ENCODE results near the gene ATP8B1. TPM values are rescaled to one million over a fixed set of nuclear protein-coding genes. Genes with fewer than 3 reads are reported as not detected.

The ATP8B1 gene
- total and polyA plus RNA-seq, 9 of the 15 experiments (the other 6 are each of a cell fraction or from before 2014, with no cell fraction given), result 0.01 to 0.22 (median 0.03) TPM; not detected in 3

DNA sequence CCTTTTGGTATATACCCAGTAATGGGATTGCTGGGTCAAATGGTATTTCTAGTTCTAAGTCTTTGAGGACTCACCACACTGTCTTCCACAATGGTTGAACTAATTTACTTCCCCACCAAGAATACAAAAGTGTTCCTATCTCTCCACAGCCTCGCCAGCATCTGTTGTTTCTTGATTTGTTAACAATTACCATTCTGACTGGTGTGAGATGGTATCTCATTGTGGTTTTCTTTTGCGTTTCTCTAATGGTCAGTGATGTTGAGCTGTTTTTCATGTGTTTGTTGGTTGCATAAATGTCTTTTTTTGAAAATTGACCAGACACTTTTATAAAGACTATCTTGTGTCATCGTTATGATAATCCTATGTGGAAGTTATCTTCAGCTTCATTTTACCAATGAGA is 16.0 kb upstream of the ATP8B1 start (continued):
- TF ChIP-seq GABPB1 (CRISPR knock-in tag; IDR thresholded peaks at IDR 0.05) (no peak), NCOA6 (IDR thresholded peaks at IDR 0.05) (no peak), HDGF (IDR thresholded peaks at IDR 0.05) (no peak), CEBPB (tag; IDR thresholded peaks at IDR 0.05) (no peak), TEAD4 (IDR thresholded peaks at IDR 0.05; ENCODE audit: low read length) (peak; percentile 60; the same call in 1 of the 2 replicates), TEAD4 (CRISPR knock-in tag; IDR thresholded peaks at IDR 0.05; ENCODE audit: borderline replicate concordance) (no peak), ZNF76 (CRISPR knock-in tag; IDR thresholded peaks at IDR 0.05; ENCODE audit: borderline replicate concordance) (no peak), ZNF124 (CRISPR knock-in tag; IDR thresholded peaks at IDR 0.05) (no peak), STAG1 (CRISPR knock-in tag; IDR thresholded peaks at IDR 0.05; ENCODE audit: borderline replicate concordance) (no peak), SAFB (IDR thresholded peaks at IDR 0.05; ENCODE audit: borderline replicate concordance, low read depth, low read length) (no peak), PML (IDR thresholded peaks at IDR 0.05; ENCODE audit: low read length) (no peak), ZFPM2 (CRISPR knock-in tag; IDR thresholded peaks at IDR 0.05) (no peak), GTF2F1 (IDR thresholded peaks at IDR 0.05; ENCODE audit: low read depth, low read length) (no peak), ZNF212 (CRISPR knock-in tag; IDR thresholded peaks at IDR 0.05) (no peak), HDAC2 (IDR thresholded peaks at IDR 0.05) (no peak), ILK (tag; IDR thresholded peaks at IDR 0.05; ENCODE audit: borderline replicate concordance, low read depth) (no peak), SMAD3 (CRISPR knock-in tag; conservative IDR thresholded peaks at IDR 0.05) (no peak)
- TF ChIP-seq, protein P1, sequence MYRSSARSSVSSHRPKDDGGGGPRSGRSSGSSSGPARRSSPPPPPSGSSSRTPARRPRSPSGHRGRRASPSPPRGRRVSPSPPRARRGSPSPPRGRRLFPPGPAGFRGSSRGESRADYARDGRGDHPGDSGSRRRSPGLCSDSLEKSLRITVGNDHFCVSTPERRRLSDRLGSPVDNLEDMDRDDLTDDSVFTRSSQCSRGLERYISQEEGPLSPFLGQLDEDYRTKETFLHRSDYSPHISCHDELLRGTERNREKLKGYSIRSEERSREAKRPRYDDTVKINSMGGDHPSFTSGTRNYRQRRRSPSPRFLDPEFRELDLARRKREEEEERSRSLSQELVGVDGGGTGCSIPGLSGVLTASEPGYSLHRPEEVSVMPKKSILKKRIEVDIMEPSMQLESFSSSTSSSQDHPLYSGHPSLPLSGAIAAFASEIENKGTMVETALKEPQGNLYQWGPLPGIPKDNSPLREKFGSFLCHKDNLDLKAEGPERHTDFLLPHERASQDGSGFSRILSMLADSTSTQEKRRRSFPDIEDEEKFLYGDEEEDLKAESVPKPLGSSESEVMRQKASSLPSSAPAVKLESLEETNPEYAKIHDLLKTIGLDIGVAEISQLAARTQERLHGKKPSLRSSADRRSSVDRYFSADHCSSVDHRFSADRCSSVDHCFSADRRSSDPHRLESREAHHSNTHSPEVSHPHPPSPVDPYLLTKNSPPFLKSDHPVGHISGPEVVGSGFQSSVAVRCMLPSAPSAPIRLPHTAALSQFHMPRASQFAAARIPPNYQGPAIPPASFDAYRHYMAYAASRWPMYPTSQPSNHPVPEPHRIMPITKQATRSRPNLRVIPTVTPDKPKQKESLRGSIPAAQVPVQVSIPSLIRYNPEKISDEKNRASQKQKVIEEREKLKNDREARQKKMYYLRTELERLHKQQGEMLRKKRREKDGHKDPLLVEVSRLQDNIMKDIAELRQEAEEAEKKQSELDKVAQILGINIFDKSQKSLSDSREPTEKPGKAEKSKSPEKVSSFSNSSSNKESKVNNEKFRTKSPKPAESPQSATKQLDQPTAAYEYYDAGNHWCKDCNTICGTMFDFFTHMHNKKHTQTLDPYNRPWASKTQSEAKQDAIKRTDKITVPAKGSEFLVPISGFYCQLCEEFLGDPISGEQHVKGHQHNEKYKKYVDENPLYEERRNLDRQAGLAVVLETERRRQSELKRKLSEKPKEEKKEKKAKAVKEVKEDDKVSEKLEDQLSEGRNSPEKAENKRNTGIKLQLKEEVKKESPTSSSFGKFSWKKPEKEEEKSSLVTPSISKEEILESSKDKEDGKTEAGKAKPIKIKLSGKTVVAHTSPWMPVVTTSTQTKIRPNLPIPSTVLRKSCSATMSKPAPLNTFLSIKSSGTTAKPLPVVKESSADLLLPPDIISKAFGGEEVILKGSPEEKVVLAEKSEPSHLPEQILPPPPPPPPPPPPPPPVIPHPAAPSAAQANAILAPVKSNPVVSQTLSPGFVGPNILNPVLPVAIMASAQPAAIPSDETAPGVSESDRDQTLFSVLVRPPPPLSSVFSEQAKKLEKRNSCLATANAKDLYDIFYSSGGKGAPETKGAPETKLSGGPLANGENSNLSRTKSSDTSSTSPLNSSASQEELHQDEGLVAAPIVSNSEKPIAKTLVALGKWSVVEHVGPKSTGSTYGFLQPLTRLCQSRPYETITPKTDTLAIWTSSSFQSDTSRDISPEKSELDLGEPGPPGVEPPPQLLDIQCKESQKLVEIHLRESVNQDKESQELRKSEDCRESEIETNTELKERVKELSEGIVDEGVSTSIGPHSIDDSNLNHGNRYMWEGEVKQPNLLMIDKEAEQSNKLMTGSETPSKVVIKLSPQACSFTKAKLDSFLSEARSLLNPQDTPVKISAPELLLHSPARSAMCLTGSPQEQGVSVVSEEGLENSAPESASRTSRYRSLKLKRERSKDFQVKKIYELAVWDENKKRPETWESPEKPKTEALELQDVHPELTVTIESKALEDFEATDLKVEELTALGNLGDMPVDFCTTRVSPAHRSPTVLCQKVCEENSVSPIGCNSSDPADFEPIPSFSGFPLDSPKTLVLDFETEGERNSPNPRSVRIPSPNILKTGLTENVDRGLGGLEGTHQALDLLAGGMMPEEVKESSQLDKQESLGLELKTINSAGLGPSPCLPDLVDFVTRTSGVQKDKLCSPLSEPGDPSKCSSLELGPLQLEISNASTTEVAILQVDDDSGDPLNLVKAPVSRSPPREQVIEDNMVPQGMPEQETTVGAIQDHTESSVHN (IDR thresholded peaks at IDR 0.05; ENCODE audit: borderline replicate concordance in 1 of 2, low read depth in 1 of 2), result no peak
- TF ChIP-seq, protein P2, sequence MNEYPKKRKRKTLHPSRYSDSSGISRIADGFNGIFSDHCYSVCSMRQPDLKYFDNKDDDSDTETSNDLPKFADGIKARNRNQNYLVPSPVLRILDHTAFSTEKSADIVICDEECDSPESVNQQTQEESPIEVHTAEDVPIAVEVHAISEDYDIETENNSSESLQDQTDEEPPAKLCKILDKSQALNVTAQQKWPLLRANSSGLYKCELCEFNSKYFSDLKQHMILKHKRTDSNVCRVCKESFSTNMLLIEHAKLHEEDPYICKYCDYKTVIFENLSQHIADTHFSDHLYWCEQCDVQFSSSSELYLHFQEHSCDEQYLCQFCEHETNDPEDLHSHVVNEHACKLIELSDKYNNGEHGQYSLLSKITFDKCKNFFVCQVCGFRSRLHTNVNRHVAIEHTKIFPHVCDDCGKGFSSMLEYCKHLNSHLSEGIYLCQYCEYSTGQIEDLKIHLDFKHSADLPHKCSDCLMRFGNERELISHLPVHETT (CRISPR knock-in tag; conservative IDR thresholded peaks at IDR 0.05 in 1 of 2, IDR thresholded peaks at IDR 0.05 in 1 of 2), result no peak
- TF ChIP-seq, protein P3, sequence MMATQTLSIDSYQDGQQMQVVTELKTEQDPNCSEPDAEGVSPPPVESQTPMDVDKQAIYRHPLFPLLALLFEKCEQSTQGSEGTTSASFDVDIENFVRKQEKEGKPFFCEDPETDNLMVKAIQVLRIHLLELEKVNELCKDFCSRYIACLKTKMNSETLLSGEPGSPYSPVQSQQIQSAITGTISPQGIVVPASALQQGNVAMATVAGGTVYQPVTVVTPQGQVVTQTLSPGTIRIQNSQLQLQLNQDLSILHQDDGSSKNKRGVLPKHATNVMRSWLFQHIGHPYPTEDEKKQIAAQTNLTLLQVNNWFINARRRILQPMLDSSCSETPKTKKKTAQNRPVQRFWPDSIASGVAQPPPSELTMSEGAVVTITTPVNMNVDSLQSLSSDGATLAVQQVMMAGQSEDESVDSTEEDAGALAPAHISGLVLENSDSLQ (IDR thresholded peaks at IDR 0.05), result no peak
